CD4-positive, alpha-beta T cell treated with Interleukin-2 at 100 ng/mL for 4 hours (primary cell): ENCODE results near the gene CCDC116.
"Not testable (repeated sequence)": the region's sequence is repeated elsewhere in the genome, so short reads cannot be mapped to it uniquely, and the experiment has no call there.

Experiments used
- DNase-seq: peaks from one replicate; pipeline ENCODE4 v3.0.0-alpha.2; 2020; ENCODE audit warnings: low spot score

CCDC116 gene

DNA sequence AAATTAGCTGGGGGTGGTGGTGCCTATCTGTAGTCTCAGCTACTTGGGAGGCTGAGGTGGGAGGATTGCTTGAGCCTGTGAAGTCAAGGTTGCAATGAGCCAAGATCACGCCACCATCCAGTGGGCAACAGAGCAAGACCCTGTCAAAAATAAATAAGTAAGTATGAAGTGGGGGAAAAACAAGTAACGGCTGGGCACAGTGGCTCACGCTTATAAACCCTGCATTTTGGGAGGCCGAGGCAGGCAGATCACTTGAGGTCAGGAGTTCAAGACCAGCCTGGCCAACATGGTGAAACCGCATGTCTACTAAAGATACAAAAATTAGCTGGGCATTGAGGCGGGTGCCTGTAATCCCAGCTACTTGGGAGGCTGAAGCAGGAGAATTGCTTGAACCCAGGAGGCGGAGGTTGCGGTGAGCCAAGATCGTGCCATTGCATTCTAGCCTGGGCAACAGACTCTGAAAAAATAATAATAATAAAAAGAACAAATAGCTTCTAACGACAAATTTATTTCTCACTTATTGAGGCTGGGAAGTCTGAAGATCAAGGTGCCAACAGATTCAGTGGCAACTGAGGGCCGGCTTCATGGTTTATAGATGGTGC lies 22.9 kb upstream of the CCDC116 start:
- DNase-seq, result not testable (repeated sequence)

DNA sequence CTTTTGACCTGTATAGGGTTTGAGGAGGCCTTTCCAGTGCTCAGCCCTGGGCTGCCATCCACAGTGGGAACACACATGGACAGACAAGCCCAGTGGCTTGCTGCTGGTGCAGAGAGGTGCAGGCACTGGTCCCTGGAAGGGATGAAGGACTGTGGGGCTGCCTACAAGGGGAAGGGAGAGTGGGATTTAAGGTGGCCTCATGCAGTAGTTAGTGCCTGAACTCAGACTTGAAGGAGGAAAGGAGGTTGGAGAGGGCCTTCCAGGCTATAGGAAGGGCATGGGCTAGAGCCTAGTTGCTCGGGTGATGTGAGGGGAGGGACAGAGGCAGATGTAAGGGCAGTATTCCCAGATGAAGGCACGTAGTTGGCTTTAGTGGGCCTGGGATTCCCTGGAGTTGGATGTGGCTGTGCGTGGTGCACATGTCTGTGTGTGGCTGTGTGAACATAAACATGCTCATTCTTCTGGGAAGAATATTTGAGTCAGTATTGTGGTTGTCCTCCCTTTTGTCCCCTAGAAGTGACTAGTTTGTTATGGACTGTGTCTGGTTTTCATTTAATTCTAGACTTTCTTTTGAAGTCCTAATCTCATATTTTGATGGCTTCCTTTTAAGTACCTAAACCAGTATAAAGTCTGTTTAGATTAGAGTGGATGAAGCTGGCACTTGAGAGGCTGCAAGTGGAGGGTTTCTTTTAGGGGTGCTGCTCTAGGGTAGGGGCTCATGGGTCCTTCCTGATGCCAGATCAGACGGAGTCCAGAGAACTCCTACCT lies 21.2 kb upstream of the CCDC116 start:
- DNase-seq, result no peak

DNA sequence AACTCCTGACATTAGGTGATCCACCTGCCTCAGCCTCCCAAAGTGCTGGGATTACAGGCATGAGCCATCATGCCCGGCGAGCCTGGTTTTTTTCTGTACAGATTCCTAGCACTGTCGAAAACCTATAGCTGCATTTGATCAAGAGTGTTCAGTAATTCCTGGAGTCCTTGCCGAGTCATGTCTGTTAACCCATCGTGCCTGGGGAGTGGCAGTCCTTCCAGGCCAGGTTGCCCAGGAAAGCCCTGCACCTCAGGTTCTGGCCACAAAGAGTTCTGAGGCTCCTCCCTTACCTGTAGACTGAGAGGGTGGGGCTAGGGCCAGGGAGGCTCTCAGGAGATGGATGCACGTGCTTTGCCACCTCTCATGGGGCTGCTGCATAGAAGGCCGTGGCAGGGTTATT lies 19.7 kb upstream of the CCDC116 start:
- DNase-seq, result no peak

DNA sequence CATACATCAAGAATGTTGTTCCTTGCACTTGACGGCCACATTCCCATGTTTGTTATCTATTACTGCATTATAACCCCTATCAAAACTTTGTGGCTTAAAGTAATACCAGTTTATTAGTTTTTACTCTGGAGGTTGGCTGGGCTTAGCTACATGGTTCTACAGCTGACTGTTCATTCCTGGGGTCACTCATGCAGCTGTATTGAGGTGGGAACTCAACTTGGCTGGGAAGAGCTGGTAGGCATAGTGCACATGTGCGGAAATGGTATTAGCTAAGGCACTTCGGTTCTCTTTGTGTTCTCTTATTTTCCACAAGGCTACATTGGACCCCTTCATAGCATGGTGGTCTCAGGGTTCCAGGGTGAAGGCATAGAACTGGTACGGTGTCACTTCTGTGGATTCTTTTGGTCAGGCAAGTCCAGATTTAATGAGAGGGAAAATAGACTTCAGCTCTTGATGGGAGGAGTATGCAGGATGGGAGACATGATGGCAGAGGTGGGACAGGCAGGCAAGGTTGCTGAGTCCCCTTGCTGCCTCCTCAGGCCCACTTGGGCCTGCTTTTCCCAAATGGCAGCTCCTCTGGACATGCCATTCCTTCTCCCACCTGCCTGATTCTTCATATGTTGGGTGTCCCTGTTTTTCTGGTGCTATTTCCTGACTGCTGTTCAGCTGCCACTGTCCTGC lies 18.9 kb upstream of the CCDC116 start:
- DNase-seq, result no peak

DNA sequence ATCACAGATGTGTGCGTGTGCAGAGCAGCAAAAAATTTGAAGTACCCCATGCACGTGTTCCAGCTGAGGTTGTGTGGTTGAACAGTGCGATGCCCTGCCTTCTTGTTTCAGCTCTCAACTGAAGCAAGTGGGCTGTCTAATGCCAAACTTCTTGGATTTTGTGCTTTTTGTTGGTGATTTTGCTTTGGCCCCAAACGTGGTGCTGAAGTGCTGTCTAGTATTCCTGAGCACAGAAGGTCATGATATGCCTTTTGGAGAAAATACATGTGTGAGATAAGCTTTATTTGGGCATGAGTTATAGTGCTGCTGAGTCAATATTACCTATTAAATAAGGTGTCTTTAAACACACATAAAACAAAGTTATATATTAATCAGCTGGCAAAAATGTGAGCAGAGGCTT lies 16.8 kb upstream of the CCDC116 start:
- no peak for DNase-seq

GRCh38 chr22:21617337-21617736 lies 15.2 kb upstream of the CCDC116 start:
- not testable (repeated sequence) for DNase-seq

- no peak for DNase-seq
Measured at GRCh38 chr22:21621025-21621424, 11.5 kb upstream of the CCDC116 start.

DNA sequence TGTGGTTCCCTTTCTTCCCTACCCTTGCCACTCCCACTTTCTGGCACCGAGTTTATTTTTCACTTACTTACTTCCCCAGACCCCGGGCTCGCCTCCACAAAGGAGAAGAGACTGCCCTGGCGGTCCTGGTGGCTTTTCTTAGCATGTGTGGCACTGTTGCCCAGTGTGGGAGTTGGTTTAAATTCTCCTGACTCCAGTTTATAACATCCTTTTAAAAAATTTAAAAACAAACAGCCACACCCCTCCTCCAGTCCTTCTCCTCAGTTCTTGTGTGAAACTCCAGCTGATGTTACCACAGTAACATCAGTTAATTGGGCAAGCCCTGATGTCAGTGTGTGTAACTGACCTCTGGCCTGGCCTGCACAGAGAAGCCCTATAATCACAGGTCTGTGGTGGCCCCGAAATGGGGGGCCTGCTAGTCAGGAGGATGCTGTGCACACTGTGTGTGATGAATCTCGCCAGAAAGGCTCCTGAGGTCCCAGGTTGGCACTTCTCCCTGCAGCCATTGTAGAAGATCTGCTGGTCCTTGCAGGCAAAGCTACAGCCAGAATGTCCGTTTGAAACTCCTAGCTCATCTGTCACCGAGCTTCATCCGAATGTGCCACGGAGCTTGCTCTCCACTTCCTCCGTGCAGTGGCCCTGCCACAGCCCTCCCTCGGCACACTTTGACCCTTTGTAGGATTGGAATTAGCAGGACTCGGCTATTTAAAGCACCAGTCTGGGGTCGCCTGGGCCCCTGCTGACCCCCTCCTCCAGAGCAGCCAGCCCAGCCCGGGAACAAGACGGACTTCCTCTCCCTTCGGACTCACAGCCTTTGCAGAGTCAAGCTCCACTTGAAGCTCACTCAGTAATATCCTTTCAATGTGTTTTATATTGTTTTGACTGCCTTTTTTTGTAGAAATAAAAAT lies 10.3 kb upstream of the CCDC116 start:
- DNase-seq, result no peak

DNA sequence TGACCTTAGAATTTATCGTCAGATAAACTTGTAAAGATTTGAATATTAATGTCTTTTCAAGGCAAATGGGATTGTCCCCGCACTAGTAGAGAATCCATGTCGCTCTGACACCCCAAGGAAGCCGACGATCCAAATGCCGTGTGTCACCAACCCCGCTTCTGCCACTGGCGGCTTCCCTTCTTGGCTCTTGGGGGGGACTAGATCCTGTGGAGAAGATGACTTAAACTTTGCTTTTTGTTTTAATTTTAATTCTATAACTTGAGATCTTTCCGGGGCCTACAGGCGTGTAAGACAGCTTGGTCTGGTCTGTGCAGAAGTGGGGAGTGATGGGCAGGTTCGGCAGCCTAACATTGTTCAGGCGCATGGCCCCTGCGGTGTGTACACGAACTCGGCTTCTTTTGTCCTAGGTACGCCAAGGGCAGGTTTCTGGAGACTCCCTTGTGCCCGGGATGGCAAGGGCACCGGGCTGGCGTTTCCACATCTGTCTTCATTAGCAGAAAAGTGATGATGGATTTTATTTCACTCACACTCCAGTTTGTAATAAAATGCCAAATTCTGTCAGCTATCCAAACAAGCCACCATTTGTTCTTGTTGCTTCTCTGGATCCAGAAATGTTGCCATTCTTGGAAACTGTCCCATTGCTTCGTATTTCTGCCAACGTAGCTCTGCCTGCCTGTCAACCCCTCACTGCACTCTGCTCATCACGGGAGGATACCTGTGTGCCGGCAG lies 9.5 kb upstream of the CCDC116 start:
- DNase-seq, result no peak

DNA sequence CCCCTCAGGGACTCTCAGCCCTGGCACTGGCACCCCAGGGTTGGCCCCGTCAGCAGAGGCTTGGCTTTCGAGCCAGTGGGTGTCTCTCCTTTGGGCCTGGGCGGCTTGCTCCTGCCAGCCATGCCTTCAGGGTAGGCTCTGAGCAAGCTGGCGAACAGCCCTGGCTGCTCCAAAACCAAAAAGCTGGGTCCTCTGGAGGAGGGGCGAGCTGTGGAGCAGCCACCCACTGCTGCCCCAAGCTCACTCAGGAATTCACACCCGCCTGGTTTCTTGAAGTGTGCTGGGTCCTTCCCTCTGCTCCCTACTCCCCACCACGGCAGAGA lies 9.0 kb upstream of the CCDC116 start:
- no peak for DNase-seq

GRCh38 chr22:21624120-21624879 lies 8.3 kb upstream of the CCDC116 start:
- DNase-seq, result peak; percentile 28

DNA sequence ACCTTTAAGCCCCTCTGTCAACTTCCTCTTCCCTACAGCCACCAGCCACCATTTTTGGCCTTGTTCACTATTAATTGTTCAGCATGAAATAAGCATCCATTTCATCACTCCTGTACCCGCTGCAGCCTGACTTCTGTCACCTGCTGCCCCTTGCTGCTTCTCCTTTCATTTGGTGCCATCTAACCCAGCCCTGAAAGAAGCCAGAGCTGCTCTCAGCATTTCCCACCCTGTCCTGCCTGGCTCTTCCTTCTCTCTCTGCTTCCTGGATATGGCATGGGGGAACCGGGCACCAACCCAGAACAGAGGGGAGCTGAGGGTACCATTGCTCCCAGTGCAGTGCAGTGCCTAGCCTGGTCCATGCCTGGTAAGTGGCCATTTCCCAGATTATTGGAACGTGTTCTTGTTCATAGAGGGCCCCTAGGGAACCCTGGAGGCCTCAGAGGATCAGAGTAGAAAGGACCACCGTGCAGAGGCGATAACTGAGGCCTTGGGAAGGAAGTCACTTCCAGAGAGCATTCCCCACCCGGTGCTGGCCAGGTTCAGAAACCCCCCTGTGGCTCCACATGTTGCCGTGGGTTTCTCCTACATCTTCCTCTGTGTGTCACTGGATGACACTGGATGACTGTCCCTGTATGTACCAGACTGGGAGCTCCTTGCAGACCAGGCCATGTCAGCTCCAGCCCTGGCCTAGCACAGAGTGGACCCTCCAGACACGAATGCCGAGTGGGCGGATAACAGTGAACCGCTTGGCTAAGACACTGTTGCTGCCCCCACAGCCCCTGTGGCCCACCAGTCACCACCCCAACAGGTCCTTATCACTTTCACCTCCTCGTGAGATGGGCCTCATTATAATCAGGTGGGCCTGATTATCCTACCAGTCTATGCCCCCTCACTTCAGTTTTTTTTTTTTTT lies 7.4 kb upstream of the CCDC116 start:
- DNase-seq, result no peak

GRCh38 chr22:21626073-21626734 lies 6.4 kb upstream of the CCDC116 start:
- no peak for DNase-seq

DNA sequence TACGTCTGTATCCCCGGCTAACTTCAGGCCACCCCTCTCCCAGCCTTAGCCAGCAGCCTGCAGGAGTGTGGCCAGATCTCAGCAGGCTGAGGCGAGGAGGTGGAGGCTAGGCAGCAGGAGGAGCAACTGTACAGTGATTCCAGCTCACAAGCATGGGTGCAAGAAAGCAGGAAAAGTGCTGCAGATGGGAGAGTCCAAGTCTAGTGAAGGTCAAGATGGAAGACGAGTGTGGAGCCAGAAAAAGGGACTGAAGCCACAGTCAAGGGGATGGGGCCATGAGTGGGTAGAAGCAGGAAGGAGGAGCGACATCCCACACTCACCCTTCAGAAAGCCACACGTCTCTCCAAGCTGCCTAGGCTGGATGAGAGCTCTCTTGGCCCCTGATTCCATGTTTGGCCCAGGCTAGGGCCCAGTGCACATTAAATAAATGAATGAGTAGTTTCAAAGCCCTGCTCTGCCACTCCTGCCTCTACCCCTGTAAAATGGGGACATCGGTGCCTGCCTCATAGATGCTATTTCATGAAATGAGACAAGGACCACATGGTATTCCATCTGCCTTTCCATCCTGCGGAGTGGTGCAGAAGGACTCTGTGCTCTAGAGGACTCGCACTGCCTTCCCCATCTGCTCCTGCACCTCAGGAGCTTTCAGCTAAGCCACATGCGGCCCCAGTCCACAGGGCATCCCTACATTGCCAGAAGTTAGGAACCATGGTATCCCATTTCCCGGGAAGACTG lies 5.7 kb upstream of the CCDC116 start:
- no peak for DNase-seq

DNA sequence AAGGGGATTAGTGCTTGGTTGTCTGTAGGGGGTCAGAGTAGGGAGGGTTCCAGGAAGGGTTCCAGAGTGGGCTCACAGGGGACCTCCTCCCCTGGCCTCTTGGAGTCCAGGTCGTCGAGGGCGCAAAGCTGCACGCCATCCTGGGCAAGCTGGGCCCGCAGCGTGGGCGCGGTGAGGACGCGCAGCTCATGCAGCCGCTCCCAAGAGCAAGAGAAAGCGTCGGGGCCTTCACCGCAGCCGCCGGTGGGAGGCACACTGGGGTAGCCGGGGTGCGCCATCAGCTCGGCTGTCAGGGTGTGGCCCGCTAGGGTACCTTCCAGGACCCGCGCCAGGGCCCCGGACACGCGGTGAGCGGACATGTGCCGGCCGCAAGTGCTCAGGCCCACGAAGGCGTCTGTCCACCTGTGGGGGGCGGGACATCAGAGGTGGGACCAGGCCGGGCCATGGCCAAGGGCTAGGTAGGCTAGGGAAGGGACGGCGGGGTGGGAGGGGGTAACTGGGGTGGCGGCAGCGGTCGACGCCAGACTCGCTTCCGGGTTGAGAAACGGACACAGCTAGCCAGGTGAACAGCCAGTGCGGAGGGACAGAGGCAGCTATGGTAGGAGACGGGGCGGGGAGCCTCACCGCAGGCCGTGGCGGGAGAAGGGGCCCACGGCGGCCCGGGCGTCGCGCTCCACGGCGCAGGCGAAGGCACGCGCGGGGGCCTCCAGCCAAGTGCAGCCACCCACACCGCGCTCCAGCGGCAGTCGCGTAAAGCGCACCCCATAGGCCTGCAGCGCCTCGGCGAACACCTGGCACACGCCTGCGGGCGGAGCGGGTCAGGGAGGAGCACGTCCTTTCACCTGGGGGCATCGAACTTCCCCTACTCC lies 3.9 kb upstream of the CCDC116 start:
- no peak for DNase-seq

GRCh38 chr22:21629255-21630149 lies 3.1 kb upstream of the CCDC116 start, which contains the start of gene YDJC:
YDJC (minus strand) TSS chr22:21630022; CDS start chr22:21630014, 8 bp downstream.
- DNase-seq, result peak; percentile 95
